GM21526 (cell line): ENCODE results near the gene SLMAP.

Experiments
- ATAC-seq: cut with Tn5 transposase; IDR thresholded peaks from one replicate; pipeline ENCODE4 v1.9.1; 2021; ENCODE audit warnings: moderate library complexity; ENCODE audit not compliant: unreplicated experiment, low FRiP score

The SLMAP gene

GRCh38 chr3:57746156-57747010, 9.7 kb upstream of the SLMAP start:
- ATAC-seq: no peak

- ATAC-seq: no peak
These were observed 6.6 kb upstream of the SLMAP start for GRCh38 chr3:57749542-57749941.

- no peak for ATAC-seq
These were observed 3.8 kb upstream of the SLMAP start for GRCh38 chr3:57752307-57752706.

GRCh38 chr3:57753016-57753415, 3.1 kb upstream of the SLMAP start:
- no peak for ATAC-seq

- ATAC-seq: no peak
These were observed 787 bp upstream of the SLMAP start for GRCh38 chr3:57755368-57755675.

- ATAC-seq: peak; percentile 24
These were observed 656 bp downstream of the SLMAP start for GRCh38 chr3:57756528-57757401.

- no peak for ATAC-seq
These were observed 1.7 kb downstream of the SLMAP start for GRCh38 chr3:57757642-57758297.

- no peak for ATAC-seq
These were observed 2.6 kb downstream of the SLMAP start for GRCh38 chr3:57758686-57759085.

GRCh38 chr3:57764794-57765193, 8.7 kb downstream of the SLMAP start:
- ATAC-seq: no peak

- no peak for ATAC-seq
These were observed 12.5 kb downstream of the SLMAP start for GRCh38 chr3:57768595-57768994.

GRCh38 chr3:57770009-57770827, 14.1 kb downstream of the SLMAP start:
- no peak for ATAC-seq

- ATAC-seq: no peak
These were observed 16.1 kb downstream of the SLMAP start for GRCh38 chr3:57772251-57772650.

- ATAC-seq: no peak
These were observed 21.7 kb downstream of the SLMAP start for GRCh38 chr3:57777774-57778173.

GRCh38 chr3:57778494-57778893, 22.4 kb downstream of the SLMAP start:
- ATAC-seq: no peak

GRCh38 chr3:57779666-57780065, 23.6 kb downstream of the SLMAP start:
- ATAC-seq: no peak

- ATAC-seq: no peak
These were observed 27.3 kb downstream of the SLMAP start for GRCh38 chr3:57783186-57784088.

- no peak for ATAC-seq
These were observed 28.1 kb downstream of the SLMAP start for GRCh38 chr3:57784089-57784735.

GRCh38 chr3:57785446-57785845, 29.3 kb downstream of the SLMAP start:
- ATAC-seq: no peak
